Measurements from ENCODE around the gene SYNPO2.
"Not testable (repeated sequence)": the region's sequence is repeated elsewhere in the genome, so short reads cannot be mapped to it uniquely, and the experiment has no call there.

The SYNPO2 gene

DNA sequence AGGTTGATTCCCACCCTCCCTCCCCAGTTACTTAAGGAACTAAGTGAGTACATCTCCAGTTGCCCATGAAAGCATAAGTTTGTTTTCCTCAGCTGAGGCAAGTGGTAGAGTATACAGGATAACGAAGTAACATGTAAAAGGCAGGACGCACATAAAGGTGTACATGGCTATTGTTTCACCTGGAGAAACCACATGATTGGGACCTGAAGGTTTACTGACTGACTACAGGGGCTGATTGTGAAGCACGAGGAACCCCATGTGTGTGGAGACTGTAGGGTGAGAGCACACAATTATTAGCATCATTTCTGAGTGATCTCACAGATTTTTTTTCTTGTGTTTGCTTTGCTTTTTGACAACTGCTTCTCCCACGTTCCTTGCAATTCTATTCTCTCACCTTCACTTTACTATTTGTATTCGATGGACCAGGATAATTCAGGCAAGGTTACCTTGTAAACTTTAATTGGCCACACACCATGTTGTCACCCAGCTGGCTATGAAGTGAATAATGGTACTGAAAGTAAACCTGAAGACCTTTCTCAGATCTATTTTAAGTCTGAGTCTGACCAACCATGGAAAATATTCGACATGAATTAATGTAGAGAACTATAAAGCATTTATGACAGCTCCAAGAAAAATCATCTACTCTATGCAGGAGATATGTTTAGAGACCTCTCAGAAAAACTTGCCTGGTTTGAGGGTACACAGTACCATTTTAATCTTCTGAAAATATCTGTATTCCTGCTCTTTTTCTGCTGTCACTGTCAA is 144.4 kb downstream of the SYNPO2 start:
- DNase-seq (ENCODE audit: low spot score), result no peak

DNA sequence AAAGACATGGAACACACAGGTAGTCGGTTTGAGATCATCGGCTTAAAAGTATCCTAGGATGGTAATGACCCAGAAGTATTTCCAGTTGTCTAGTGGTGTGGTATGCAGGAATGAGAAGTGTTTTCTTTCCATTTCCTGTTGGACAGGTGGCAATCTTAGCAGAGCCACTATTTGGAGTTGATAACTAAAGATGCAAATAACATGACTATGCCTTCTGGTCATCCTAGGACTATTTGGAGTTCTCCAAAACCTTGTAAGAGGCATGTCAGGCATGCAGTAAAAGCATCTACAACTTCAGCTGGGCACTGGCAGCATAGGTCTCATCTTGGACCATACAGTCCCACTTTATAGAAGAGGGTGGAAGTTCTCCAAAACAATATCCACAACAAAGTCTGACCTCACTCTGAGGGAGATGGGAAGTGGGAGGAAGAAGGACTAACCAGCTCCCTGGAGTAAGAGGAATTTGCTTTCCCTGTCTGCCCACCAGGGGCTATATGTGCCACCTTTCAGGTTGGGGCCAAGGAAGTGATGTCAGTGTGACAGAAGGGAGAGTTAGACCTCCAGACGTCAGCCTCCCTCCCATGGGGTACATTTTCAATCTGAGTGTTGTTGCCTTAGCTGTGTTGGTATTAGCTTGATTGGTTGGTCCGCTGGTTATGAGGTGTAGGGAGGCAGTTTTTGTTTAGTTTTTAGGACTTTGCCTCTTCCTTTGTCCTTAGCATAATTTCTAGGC is 145.8 kb downstream of the SYNPO2 start:
- DNase-seq (ENCODE audit: low spot score), result no peak

DNA sequence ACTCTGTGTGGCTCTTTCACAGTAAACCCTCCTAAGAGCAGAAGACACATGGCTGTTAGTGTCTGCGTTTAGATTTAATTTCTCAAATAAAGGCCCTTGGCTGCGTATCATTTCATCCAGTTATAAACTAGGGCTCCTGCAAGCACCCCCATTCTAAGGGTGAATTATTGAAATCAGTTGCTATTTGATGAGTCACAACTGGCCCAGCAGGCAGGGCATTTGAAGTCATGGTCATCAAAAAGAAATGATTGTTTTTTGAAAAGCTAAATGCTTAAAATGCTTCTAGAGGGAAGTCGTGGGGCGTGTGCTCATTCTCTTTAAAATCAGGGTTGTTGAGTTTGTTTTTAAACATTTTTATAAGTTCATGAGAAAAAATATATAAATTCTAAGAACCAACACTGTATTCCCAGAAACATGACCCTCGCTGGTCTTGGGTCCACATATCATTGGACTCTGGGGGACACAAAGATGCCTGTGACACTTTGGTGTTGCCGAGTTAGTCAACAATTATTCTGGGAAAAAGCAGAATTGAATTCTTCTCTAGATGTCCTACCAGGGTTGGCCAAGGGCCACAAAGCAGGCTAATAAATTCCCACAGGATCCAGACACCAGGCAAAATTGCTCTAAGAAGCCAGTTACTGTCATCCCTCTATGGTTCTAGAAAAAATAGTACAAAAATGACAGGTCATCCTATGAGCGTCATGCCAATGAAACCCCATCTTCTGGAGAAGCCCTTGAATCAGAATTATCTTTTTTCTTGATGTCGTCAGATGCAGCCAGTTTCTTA is 147.5 kb downstream of the SYNPO2 start:
- DNase-seq (ENCODE audit: low spot score), result no peak

DNA sequence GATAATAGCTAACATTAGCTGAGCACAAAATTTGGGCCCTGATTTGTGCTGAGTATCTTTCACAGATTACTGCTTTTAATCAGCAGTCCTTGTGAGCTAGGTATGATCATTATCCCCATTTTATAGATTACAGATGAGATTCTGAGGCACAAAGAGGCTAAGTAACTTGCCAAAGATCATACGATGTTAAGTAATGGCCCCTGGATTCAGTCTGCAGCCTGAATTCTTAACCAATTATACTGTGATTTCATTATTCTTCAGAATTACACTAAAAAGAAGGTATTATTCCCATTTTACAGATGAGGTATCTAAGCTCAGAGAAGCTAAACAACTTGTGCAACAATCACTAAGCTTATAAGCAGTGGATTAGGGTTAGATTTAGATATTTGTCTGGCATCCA is 149.1 kb downstream of the SYNPO2 start:
- DNase-seq (ENCODE audit: low spot score), result no peak

DNA sequence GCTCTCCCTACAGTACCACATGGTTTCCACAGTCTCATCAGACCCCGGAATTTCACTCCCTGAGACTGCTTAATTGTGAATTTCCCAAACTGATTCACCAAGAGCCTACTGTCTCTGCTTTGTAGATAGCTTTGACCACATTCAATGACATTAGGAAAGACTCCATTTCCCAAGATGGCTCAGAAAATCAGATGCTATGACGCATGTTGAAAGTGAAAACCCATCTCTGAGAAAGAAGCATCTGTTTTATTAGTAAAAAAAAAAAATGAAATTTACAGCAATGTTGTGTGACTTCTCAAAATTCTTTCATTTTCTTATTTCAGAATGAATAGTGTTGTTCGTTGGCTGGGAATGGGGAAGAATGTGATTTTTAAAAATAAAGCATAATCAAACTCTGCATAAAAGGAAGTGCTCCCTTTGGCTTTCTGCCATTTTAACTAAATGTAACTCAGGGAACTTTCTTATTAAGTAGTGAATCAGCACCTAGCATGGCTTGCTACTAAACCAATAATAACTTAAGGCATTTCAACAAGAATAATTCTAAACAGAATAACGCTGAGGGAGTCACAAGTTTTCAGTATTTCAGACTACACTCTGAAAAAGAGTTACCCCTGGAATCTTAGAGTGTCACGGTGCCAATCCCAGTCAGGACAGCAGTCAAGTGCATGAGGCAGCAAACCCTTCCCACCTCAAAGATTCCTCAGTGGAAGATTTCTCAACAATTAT is 149.6 kb downstream of the SYNPO2 start:
- DNase-seq (ENCODE audit: low spot score), result no peak

DNA sequence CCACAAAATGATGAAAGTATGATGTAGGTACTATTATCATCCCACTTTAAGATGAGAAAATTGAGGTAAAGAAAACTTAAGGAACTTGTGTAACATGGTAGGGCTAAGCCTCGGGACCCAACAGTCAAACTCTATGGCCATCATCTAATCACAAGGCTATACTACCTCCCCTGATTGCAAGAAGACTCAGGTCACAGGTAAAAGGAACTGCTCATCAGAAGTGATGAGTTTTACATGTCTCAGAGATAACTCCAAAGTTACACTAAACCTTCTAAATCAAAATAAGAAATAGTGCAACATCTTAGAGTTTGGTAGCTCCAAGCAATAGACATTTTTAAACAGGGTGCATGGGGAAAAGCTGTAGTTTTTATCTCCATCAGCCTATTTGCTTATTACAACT is 150.5 kb downstream of the SYNPO2 start:
- DNase-seq (ENCODE audit: low spot score), result no peak

DNA sequence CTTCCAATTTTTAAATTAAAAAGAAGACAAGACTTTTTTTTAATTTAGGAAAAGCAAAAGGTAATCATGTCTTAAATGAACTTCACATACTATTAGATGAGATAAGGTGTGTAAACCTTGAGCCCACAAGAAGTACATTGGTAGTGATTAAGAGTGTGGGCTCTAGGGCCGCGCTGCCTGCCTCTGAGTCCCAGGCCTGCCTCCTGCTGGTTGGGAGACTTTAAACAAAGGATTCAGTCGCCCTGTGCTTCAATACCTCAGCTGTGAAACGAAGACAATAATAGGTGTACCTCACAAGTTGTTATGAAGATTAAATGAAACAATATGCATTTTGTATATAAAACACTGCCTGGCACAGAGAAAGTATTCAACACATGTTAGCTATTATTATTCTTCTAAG is 151.1 kb downstream of the SYNPO2 start:
- DNase-seq (ENCODE audit: low spot score), result no peak

DNA sequence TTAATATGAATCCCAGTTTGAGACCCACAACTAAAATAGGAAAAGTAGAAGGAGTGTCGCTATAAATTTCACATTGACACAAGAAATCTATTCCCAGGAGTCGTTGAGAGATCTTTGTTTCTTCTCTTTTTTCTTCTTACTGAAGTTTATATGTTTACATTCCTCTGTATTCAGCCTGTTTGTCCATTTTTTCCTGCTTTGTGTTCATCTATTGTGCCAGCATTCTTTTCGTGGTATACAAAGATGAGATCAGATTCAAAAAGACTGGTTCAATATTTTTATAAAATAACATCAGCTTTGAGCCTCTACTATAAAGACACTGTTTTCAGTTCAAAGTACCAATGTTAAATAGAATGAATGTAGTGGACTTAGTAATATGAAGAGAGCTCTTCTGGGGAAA is 151.6 kb downstream of the SYNPO2 start:
- no peak for DNase-seq (ENCODE audit: low spot score)

DNA sequence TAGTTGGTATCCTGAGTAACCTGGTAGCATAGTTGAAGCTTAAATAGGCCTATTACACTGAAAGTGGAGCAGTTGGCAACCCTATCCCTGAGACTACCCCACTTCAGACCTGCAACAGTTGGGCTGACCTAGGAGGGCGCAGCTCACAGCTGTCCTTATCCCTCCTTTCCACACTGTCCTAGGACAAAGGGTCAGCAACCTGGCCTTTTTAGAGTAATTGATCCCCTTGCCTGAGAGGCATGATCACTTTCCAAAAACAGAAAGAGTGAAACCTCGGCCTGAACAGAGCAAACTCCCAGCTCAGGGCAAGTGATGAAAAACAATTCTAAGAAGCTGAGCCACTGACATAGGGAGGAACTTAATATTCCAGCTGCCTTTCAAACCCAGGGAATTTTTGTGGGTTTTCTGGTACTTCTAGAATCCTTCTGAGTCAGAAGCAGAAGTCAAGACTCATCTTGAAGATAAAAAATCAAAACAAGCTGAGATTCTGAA is 152.1 kb downstream of the SYNPO2 start:
- peak; percentile 54 for DNase-seq (ENCODE audit: low spot score)

DNA sequence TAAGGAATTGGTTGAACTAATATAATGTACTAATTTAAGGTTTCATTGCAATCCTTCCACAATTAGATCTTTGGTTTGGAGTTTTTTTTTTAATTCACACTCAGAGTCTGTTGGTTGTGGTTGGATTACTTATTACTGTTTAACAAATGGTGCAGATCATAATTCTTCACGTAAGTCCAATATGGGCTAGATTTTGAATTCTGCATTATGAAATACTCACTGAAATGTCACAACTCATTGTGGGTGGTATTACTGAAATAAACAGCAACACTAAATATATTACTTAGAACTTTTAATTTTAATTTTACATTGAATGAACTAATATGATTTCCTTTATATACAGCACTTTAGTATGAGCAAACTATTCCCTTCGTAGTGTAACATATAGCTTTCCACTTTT is 152.7 kb downstream of the SYNPO2 start:
- DNase-seq (ENCODE audit: low spot score), result no peak

DNA sequence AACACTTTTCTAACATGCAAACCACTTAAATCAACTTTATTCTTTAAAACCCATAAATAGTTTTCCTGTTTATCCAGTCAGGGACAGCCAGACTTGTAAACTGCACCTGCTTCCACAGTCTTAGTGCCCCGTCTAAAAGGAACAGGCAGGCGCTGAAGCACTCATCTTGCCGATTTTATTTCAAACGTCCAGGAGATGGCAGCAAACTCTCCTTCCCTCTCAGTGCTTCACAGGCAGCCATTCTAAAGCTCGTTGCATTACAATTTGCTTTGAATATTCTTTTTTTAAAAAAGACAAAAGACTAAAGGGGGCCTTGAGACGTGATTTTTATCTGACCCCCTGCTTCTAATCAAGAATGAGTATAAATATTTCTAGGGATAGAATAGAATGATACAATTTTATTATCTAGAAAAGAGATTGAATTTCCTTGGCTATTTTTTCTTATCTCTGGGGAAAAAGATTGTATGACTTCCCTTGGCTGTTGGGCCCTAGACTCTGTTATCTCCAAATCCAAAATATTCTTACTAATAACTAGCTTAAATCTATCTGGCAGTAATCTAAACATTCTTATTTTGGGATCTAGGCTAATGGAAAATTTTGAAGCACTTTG is 153.4 kb downstream of the SYNPO2 start:
- peak; percentile 61 for DNase-seq (ENCODE audit: low spot score)

DNA sequence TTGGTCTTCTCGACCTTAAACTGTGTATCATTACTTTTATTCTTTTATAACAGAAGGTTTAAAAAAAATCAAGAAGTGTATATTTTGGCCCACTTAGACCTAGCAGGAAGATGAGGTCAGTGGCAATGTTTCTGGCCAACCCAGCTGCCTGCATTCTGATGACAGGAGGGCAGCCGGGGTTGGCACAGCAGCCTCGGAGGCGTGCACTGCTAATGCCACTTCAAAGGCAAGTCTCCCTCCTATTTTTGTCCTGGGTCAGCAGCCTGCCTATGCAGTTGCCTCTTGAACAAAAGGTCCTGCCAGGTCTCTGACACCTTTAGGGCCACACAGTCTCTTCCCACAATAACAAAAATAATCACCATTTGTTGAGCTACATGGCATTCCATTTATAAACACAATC is 157.6 kb downstream of the SYNPO2 start:
- no peak for DNase-seq (ENCODE audit: low spot score)

DNA sequence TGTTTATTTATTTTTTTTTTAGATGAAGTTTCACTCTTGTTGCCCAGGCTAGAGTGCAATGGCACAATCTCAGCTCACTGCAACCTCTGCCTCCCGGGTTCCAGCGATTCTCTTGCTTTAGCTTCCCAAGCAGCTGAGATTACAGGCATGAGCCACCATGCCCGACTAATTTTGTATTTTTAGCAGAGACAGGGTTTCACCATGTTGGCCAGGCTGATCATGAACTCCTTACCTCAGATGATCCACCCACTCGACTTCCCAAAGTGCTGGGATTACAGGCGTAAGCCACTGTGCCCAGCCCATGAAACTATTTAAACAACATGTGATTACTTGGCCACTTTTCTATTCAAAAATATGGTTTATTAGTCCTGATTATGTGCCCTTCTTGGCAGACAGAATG is 158.4 kb downstream of the SYNPO2 start:
- DNase-seq (ENCODE audit: low spot score), result not testable (repeated sequence)

DNA sequence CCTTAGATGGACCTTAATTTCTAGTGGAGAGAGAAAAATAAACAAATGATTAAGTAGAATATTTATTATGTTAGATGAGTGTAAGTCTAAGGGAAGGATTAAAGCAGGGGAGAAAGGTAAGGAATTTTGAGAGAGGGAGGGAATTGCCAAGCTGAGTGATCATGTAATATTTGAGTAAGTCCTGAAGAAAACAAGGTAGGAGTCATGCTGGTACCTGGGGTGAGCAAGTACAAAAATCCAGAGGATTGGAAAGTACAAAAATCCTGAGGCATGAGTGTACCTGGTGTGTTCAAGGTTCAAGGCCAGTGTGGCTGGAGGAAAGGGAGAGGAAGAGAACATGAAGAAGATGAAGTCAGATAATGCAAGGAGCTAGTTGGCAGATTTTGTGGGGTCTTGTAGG is 159.8 kb downstream of the SYNPO2 start:
- DNase-seq (ENCODE audit: low spot score), result no peak

DNA sequence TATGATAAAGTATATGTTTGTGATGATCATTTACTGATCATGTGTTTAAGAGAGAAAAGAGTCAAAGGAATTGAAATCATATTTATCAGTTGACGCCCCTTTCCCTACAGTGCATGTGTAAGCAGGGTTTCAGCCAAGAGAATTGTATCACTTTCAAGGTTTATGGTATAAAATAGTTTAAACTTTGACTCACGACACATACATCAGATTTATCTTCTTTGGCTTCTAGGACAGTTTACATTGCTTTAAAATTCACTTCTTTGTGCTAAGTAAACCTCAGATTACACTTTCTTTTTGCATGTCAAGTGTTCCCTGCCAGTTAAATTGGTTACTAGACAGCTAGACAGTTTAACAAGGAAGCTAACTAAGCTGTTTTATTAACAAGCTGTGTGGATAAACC is 160.7 kb downstream of the SYNPO2 start:
- DNase-seq (ENCODE audit: low spot score), result no peak

DNA sequence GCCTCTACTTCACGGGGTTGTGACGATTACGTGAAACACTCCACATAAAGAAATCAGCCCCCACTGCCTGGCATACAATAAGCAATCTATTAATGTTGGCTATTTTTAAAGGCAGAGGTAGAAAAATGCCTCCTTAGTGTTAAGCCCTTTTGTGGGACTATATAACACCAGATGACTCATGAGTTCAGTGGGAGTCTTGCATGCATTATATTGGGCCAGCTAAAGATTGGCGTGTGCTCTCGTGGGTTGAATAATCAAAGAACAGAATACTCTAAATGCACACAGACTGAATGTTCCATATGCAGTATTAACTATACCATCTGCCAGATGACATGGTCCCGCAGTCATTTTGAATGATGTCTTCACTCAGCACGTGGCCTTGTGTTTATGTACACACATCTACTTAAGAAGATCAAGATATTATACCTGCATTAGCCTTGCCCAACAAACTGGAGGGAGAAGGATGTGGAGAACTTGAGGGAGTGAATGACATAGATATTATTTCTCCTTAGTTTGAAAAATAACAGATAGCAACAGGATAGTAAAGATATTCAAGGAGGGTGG is 162.0 kb downstream of the SYNPO2 start:
- DNase-seq (ENCODE audit: low spot score), result no peak

DNA sequence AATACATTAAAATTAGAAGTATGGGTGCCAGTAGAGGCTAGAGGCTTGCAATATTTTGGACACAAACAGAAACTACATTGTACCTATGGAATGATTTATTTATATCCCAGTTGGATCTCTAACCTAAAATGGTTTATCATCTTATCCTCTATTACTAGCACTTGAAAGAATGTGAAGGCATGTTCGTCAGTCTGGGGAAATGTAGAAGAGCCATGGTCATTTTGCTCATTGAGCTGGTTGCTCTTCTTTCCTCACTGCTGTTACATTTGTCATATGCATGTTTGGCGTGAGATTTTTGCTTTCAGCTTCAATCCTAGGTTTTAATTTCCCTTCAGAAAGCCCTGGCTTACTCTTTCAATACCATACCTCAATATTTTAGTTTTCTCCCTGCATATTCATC is 164.6 kb downstream of the SYNPO2 start:
- DNase-seq (ENCODE audit: low spot score), result no peak

DNA sequence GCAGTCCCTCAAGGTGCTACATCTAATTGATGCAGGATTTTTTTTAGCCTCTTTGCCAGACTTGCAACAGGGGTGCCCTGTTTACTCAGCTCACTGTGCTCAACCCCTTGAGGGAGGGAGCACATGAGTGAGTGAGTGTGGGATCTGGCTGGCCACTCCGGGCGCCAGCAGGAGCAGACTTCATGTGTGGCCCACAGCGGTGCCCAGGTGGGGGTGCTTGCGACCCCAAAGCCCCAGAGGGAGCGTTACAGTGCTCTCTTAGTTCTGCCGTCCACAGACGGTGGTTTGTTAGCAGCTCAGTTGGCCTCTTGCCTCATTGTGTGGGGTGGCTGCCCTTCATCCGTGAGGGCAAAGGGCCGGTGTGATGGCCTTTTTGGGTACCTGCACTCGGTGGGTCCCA is 165.3 kb downstream of the SYNPO2 start:
- no peak for DNase-seq (ENCODE audit: low spot score)

DNA sequence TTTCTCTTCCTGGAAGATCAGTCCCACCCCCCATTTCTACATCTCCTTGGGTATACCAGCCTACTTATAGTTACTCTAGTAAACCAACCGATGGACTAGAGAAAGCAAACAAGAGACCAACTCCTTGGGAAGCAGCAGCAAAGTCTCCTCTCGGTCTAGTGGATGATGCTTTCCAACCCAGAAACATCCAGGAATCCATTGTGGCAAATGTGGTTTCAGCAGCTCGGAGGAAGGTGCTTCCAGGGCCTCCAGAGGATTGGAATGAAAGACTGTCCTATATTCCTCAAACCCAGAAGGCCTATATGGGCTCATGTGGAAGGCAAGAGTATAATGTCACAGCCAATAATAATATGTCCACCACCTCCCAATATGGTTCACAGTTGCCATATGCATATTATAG is 168.8 kb downstream of the SYNPO2 start:
- DNase-seq (ENCODE audit: low spot score), result no peak

DNA sequence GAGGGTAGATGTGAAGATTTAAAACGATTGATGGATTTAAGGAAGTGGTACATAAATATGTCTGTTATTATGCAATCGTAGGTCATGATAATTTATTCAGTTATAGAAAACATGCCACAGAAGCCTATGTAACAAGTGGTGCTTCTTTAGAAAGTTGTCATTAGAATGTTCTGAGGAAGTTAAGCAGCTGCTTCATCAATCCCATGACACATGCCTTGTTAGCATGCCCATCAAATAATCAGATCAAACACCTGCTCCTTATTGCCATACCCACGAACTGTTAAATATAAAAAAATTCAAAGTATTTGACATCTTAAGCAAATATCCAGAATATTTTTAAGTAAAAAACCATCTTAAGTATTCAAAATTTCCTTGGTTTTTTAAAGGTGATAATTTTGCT is 170.6 kb downstream of the SYNPO2 start:
- DNase-seq (ENCODE audit: low spot score), result no peak

DNA sequence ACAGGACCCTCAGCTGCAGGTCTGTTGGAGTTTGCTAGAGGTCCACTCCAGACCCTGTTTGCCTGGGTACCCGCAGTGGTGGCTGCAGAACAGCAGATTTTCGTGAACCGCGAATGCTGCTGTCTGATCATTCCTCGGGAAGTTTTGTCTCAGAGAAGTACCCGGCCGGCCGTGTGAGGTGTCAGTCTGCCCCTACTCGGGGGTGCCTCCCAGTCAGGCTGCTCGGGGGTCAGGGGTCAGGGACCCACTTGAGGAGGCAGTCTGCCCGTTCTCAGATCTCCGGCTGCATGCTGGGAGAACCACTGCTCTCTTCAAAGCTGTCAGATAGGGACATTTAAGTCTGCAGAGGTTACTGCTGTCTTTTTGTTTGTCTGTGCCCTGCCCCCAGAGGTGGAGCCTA is 178.5 kb downstream of the SYNPO2 start:
- not testable (repeated sequence) for DNase-seq (ENCODE audit: low spot score)

Measured in AG08396 (cell line).